H1 (cell line): ENCODE results near the gene PSKH1. TPM values are rescaled to one million over a fixed set of nuclear protein-coding genes. Genes with fewer than 3 reads are reported as not detected.

Experiments used
- KDM5A ChIP-seq: fragments of 200-600 bp; IDR thresholded peaks from 2 replicates; pipeline ENCODE4 v1.7.1; 2012; ENCODE audit warnings: mild to moderate bottlenecking, low read length, inconsistent platforms, mixed read lengths
- NANOG ChIP-seq: IDR thresholded peaks from 2 replicates; pipeline ENCODE4 v1.6.1; 2011; ENCODE audit warnings: low read length, low read depth, mild to moderate bottlenecking, inconsistent platforms; ENCODE audit not compliant: insufficient read depth, poor library complexity, severe bottlenecking
- TBP ChIP-seq: IDR thresholded peaks from 2 replicates; pipeline ENCODE4 v1.6.1; 2011; ENCODE audit warnings: low read depth, low read length, improper control_type of control experiment
- TEAD4 ChIP-seq: IDR thresholded peaks from 2 replicates; pipeline ENCODE4 v1.6.1; 2012; ENCODE audit warnings: low read depth, low read length, inconsistent platforms, mixed read lengths
- polyA plus RNA-seq, 7 experiments: library from polyadenylated mRNA; depleted of rRNA in 3 of 7; stranded (reverse) in 5 of 7; unstranded in 2 of 7; fragments of >200 nt in 5 of 7; fragments of 200-250 nt in 2 of 7; gene quantifications; 1 replicate in 5 of 7; 2 replicates in 1 of 7; 4 replicates in 1 of 7; pipeline versions ENCODE4 v1.2.1 to v1.2.3, GENCODE V29; 2011 to 2013; ENCODE audit warnings: missing spikeins in 2 of 7, mixed read lengths in 2 of 7
- total RNA-seq: library from RNA; stranded (reverse); fragmentation: NEBNext Ultra II Directional; extraction: Animal tissue kit (Norgen Biotek cat#: 25700); gene quantifications from 2 replicates; pipeline ENCODE4 v1.2.1, GENCODE V29; 2021

The PSKH1 gene
- total and polyA plus RNA-seq, 2 of the 8 experiments (the other 6 are each of a cell fraction or from before 2014, with no cell fraction given), result 24.8 to 51.0 TPM

- TF ChIP-seq NANOG, result no peak
- no peak for TF ChIP-seq TBP
- TF ChIP-seq TEAD4, result no peak
- no peak for TF ChIP-seq KDM5A
Observed at GRCh38 chr16:67943619-67944504, 50.8 kb downstream of the PSKH1 start, which contains the start of gene LCAT (continued).
